Esophagus squamous epithelium (tissue), 5 donors: ENCODE measurements around the gene KIF5C. TPM values are rescaled to one million over a fixed set of nuclear protein-coding genes. Genes with fewer than 3 reads are reported as not detected.

Experiments
- DNase-seq: peaks from one replicate; lab custom pipeline; 2025; lab: John Stamatoyannopoulos, UW
- H3K27ac ChIP-seq, 4 donors: fragments of 200-600 bp; sonication (generic); one replicate each; pipeline ENCODE4 v1.5.1; 2016 to 2019; ENCODE audit warnings: mild to moderate bottlenecking in 1 of 4
- H3K27me3 ChIP-seq, 4 donors: fragments of 200-600 bp; sonication (generic); 1 replicate in 3 of 4; 2 replicates in 1 of 4; pipeline versions ENCODE4 v1.5.1 to v1.6.0; 2017 to 2021; ENCODE audit warnings: antibody characterized with exemption in 1 of 4
- H3K36me3 ChIP-seq, 3 donors: fragments of 200-600 bp; sonication (generic); one replicate each; pipeline ENCODE4 v1.5.1; 2016 to 2019
- H3K4me1 ChIP-seq, 3 donors: fragments of 200-600 bp; sonication (generic); one replicate each; pipeline ENCODE4 v1.5.1; 2017 to 2019
- H3K4me3 ChIP-seq, 4 donors: fragments of 200-600 bp; sonication (generic); 1 replicate in 3 of 4; 2 replicates in 1 of 4; pipeline ENCODE4 v1.5.1; 2016 to 2019; ENCODE audit warnings: mild to moderate bottlenecking in 2 of 4, moderate library complexity in 1 of 4
- H3K9me3 ChIP-seq, 3 donors: fragments of 200-600 bp; sonication (generic); one replicate each; pipeline ENCODE4 v1.5.1; 2016 to 2019
- CTCF ChIP-seq, 6 experiments: fragments of 450-650 bp in 4 of 6; fragments of 200-600 bp in 2 of 6; sonication (generic) in 2 of 6; IDR thresholded peaks; one replicate each; pipeline ENCODE4 v1.5.1; 2016 to 2019; ENCODE audit warnings: antibody characterized with exemption in 6 of 6, mild to moderate bottlenecking in 4 of 6, moderate library complexity in 4 of 6
- POLR2A ChIP-seq, 4 donors: fragments of 450-650 bp; IDR thresholded peaks; one replicate each; pipeline ENCODE4 v1.6.1; 2017; ENCODE audit warnings: antibody characterized with exemption in 4 of 4, mild to moderate bottlenecking in 4 of 4, moderate library complexity in 3 of 4
- WGBS, 2 donors: methylation state at CpG; one replicate each; pipeline ENCODE4 v1.1.5; 2018; 5-methylcytosine and 5-hydroxymethylcytosine counted together
- intact Hi-C: fragments of 100-400 bp; cut with DNase I; formaldehyde crosslinking; loops from one replicate; pipeline ENCODE4 v1.15.0; 2022
- total RNA-seq, 4 donors: library from RNA; depleted of rRNA; stranded (reverse); fragments of >200 nt; gene quantifications; one replicate each; pipeline ENCODE4 v1.1.0, GENCODE V29; 2016
- donor health status: DM: yes; HTN: yes; CAD: no.

The KIF5C gene
- total RNA-seq, 4 donors from 2014 or later = 0.09 to 2.3 (median 0.41) TPM; not detected in 1

GRCh38 chr2:149034406-149034805, 159.4 kb downstream of the KIF5C start:
- Histone ChIP-seq H3K36me3 (no peaks in the 10 kb centered on the region), H3K4me3 (no peak overlapping the region), H3K9me3 (no peaks in the 10 kb centered on the region), H3K27me3 (peaks cover 0 to 59% (median 0%) of the 10 kb centered on the region in 4 donors), H3K27ac (no peak overlapping the region), H3K4me1 (peaks cover 0 to 22% (median 9%) of the 10 kb centered on the region in 3 donors)
- 75% methylated on average over 3 of the region's 6 CpGs; no CpG with 5 or more reads in 1 of the 2 donors for WGBS, 2 donors
- intact Hi-C loops = no loop called here
- no peak for DNase-seq
- TF ChIP-seq CTCF (IDR thresholded peaks at IDR 0.05) (no peak), POLR2A (IDR thresholded peaks at IDR 0.05) (no peak)

- WGBS, 2 donors = 71 to 84% methylated on average over 3 of the region's 4 CpGs
- Histone ChIP-seq H3K27me3 (peaks cover 0 to 40% (median 0%) of the 10 kb centered on the region in 4 donors), H3K27ac (no peak overlapping the region), H3K4me3 (no peak overlapping the region), H3K9me3 (no peaks in the 10 kb centered on the region), H3K36me3 (no peaks in the 10 kb centered on the region), H3K4me1 (peaks cover 0 to 21% (median 9%) of the 10 kb centered on the region in 3 donors)
- DNase-seq = no peak
- TF ChIP-seq POLR2A (IDR thresholded peaks at IDR 0.05) (no peak), CTCF (IDR thresholded peaks at IDR 0.05) (no peak)
- intact Hi-C loops = no loop called here
Observed at GRCh38 chr2:149036507-149037293, 161.7 kb downstream of the KIF5C start.

GRCh38 chr2:149037851-149038250, 162.8 kb downstream of the KIF5C start:
- peaks cover 0 to 21% (median 9%) of the 10 kb centered on the region in 3 donors for H3K4me1 ChIP-seq
- H3K27me3 ChIP-seq = peaks cover 0 to 45% (median 0%) of the 10 kb centered on the region in 4 donors
- peak overlapping the region; percentile 45 to 69 (median 56) for H3K4me3 ChIP-seq
- peak overlapping the region in 1 of 4 donors; percentile 64 for H3K27ac ChIP-seq
- TF ChIP-seq CTCF (IDR thresholded peaks at IDR 0.05) (peak in 2 of 6 experiments; percentile 7 to 27), POLR2A (IDR thresholded peaks at IDR 0.05) (no peak)
- intact Hi-C loops = no loop called here
- H3K36me3 ChIP-seq = no peaks in the 10 kb centered on the region
- 35 to 53% methylated on average over 4 to 7 of the region's 8 CpGs for whole genome bisulfite sequencing, 2 donors
- no peaks in the 10 kb centered on the region for H3K9me3 ChIP-seq
- no peak for DNase-seq

GRCh38 chr2:149038442-149039212, 163.6 kb downstream of the KIF5C start, which contains the start of gene LYPD6B:
Gene LYPD6B, plus strand, starts transcription at chr2:149038699. Its CDS starts 92,250 bp downstream, at chr2:149130949.
- peak within 1 kb of the TSS in 3 of 4 donors; percentile 23 to 64 (median 58) for H3K27ac ChIP-seq
- H3K4me1 ChIP-seq = peaks cover 0 to 21% (median 9%) of the 10 kb centered on the region in 3 donors
- WGBS, 2 donors = 0% methylated on average over 7 of the region's 85 CpGs; no CpG with 5 or more reads in 1 of the 2 donors
- H3K9me3 ChIP-seq = no peaks in the 10 kb centered on the region
- H3K27me3 ChIP-seq = peaks cover 0 to 39% (median 0%) of the 10 kb centered on the region in 4 donors
- TF ChIP-seq CTCF (IDR thresholded peaks at IDR 0.05) (peak in 2 of 6 experiments; percentile 8 to 28), POLR2A (IDR thresholded peaks at IDR 0.05) (no peak)
- no peak for DNase-seq
- H3K4me3 ChIP-seq = peak within 1 kb of the TSS; percentile 45 to 69 (median 56)
- H3K36me3 ChIP-seq = no peaks in the 10 kb centered on the region
- intact Hi-C loops = no loop called here
